Activated CD4-positive, alpha-beta memory T cell treated with anti-CD3 and anti-CD28 coated beads for 36 hours (primary cell): ENCODE data around the gene ZAP70. TPM values are rescaled to one million over a fixed set of nuclear protein-coding genes. Genes with fewer than 3 reads are reported as not detected.
A peak's percentile ranks its signal among the peaks of the same experiment; 100 is the strongest.
"Not testable (repeated sequence)": the region's sequence is repeated elsewhere in the genome, so short reads cannot be mapped to it uniquely, and the experiment has no call there.

Experiments used
- CTCF ChIA-PET: fragments of 350-600 bp; sonication (Branson Sonifier 250); formaldehyde crosslinking; loops from one replicate; lab custom pipeline; 2021; ENCODE audit warnings: antibody characterized with exemption, inconsistent platforms; lab: Charles Lee
- POLR2A ChIA-PET: fragments of 350-600 bp; sonication (Branson Sonifier 250); formaldehyde crosslinking; loops from one replicate; lab custom pipeline; 2021; ENCODE audit warnings: antibody characterized with exemption; lab: Charles Lee
- DNase-seq: peaks from one replicate; pipeline ENCODE4 v3.0.0-alpha.2; 2020
- H3K27ac Mint-ChIP-seq: one replicate; pipeline ENCODE4 v1.8.0; 2021; ENCODE audit warnings: mixed read lengths
- H3K27me3 Mint-ChIP-seq: one replicate; pipeline ENCODE4 v1.8.0; 2021; ENCODE audit warnings: mixed read lengths
- H3K36me3 Mint-ChIP-seq: one replicate; pipeline ENCODE4 v1.8.0; 2021; ENCODE audit warnings: mixed read lengths
- H3K4me1 Mint-ChIP-seq: one replicate; pipeline ENCODE4 v1.8.0; 2021; ENCODE audit warnings: low read depth, mixed read lengths
- H3K4me3 Mint-ChIP-seq: one replicate; pipeline ENCODE4 v1.8.0; 2021; ENCODE audit warnings: mild to moderate bottlenecking, mixed read lengths
- H3K9me3 Mint-ChIP-seq: one replicate; pipeline ENCODE4 v1.8.0; 2021; ENCODE audit warnings: mixed read lengths
- intact Hi-C: fragments of 100-400 bp; cut with micrococcal nuclease; formaldehyde crosslinking; loops from one replicate; pipeline ENCODE4 v1.15.1; 2023
- total RNA-seq, 2 experiments: library from RNA; stranded (reverse); gene quantifications; one replicate each; pipeline ENCODE4 v1.2.3, GENCODE V29; 2021

ZAP70 gene
- 100 to 1,000 TPM; 160 to 166 TPM for total RNA-seq

GRCh38 chr2:97713296-97714083 is at the start of gene ZAP70:
Gene ZAP70 (plus strand): TSS chr2:97713576. CDS start chr2:97724037, 10,461 bp downstream.
- ChIA-PET POLR2A (interaction anchor here (0.7 to 4.1 kb wide), 7 partner anchors 14 to 300 kb away, joined by 3 to 34 read pairs (median 12); partner anchors contain the start of genes ACTR1B and COX5B), CTCF (interaction anchor here (1.1 to 9.6 kb wide), 9 partner anchors 9 to 123 kb away, joined by 3 to 134 read pairs (median 9); partner anchors contain the start of genes ACTR1B and COX5B)
- H3K4me1 Mint-ChIP-seq: peaks cover 66% of the 10 kb centered on the region
- H3K9me3 Mint-ChIP-seq: no peaks in the 10 kb centered on the region
- intact Hi-C loops: loop anchor here (1.0 to 10.0 kb wide), 4 partner anchors 13 to 281 kb away; partner anchors contain the start of genes ACTR1B and TMEM131
- peak; percentile 78 for DNase-seq
- no peaks in the 10 kb centered on the region for H3K27me3 Mint-ChIP-seq
- H3K4me3 Mint-ChIP-seq: peak within 1 kb of the TSS; percentile 92
- peaks cover 38% of the 10 kb centered on the region for H3K36me3 Mint-ChIP-seq
- peak within 1 kb of the TSS; percentile 95 for H3K27ac Mint-ChIP-seq

GRCh38 chr2:97663626-97663961 is 49.8 kb upstream of the ZAP70 start:
- no peaks in the 10 kb centered on the region for H3K9me3 Mint-ChIP-seq
- H3K4me3 Mint-ChIP-seq: peak overlapping the region; percentile 79
- H3K27me3 Mint-ChIP-seq: no peaks in the 10 kb centered on the region
- ChIA-PET POLR2A (interaction anchor here (0.5 to 6.4 kb wide), 14 partner anchors 9 to 80 kb away, joined by 3 to 191 read pairs (median 7); partner anchors contain the start of genes ANKRD36B, COX5B and ZAP70), CTCF (interaction anchor here (0.6 to 8.1 kb wide), 19 partner anchors 9 to 85 kb away, joined by 3 to 114 read pairs (median 6); partner anchors contain the start of genes ANKRD36B, COX5B and ZAP70)
- no peak for DNase-seq
- peaks cover 11% of the 10 kb centered on the region for H3K36me3 Mint-ChIP-seq
- intact Hi-C loops: loop anchor here (5.0 kb wide), 2 partner anchors 84 to 794 kb away; no protein-coding TSS in a partner anchor
- H3K4me1 Mint-ChIP-seq: peaks cover 27% of the 10 kb centered on the region
- H3K27ac Mint-ChIP-seq: peak overlapping the region; percentile 93

- POLR2A ChIA-PET: interaction anchor here (0.5 to 6.4 kb wide), 14 partner anchors 9 to 110 kb away, joined by 3 to 191 read pairs (median 4); partner anchors contain the start of genes ANKRD36B, COX5B and ZAP70
- DNase-seq: peak; percentile 99
- CTCF ChIA-PET: interaction anchor here (0.8 to 8.1 kb wide), 17 partner anchors 9 to 84 kb away, joined by 3 to 114 read pairs (median 5); partner anchors contain the start of genes COX5B and ZAP70
- peaks cover 10% of the 10 kb centered on the region for H3K36me3 Mint-ChIP-seq
- H3K9me3 Mint-ChIP-seq: no peaks in the 10 kb centered on the region
- intact Hi-C loops: loop anchor here (1.0 to 5.0 kb wide), 9 partner anchors 9 to 793 kb away; partner anchors contain the start of genes TMEM131 and ZAP70
- peak within 1 kb of the TSS; percentile 91 for H3K4me3 Mint-ChIP-seq
- H3K27ac Mint-ChIP-seq: peak within 1 kb of the TSS; percentile 95
- peaks cover 27% of the 10 kb centered on the region for H3K4me1 Mint-ChIP-seq
- no peaks in the 10 kb centered on the region for H3K27me3 Mint-ChIP-seq
These were observed 49.3 kb upstream of the ZAP70 start, which contains the start of gene ACTR1B for GRCh38 chr2:97663962-97664635. Gene ACTR1B (minus strand): TSS chr2:97664044. CDS start chr2:97663890, 154 bp downstream.

- Mint-ChIP-seq H3K9me3 (no peaks in the 10 kb centered on the region), H3K36me3 (peaks cover 10% of the 10 kb centered on the region), H3K27me3 (no peaks in the 10 kb centered on the region), H3K4me1 (peaks cover 27% of the 10 kb centered on the region), H3K4me3 (peak overlapping the region; percentile 91), H3K27ac (peak overlapping the region; percentile 95)
- ChIA-PET CTCF (interaction anchor here (0.9 to 8.1 kb wide), 16 partner anchors 9 to 84 kb away, joined by 3 to 114 read pairs (median 6); partner anchors contain the start of genes COX5B and ZAP70), POLR2A (interaction anchor here (0.5 to 6.4 kb wide), 12 partner anchors 8 to 109 kb away, joined by 3 to 191 read pairs (median 4); partner anchors contain the start of genes ANKRD36B, COX5B and ZAP70)
- DNase-seq: no peak
- intact Hi-C loops: loop anchor here (1.0 to 5.0 kb wide), 9 partner anchors 9 to 793 kb away; partner anchors contain the start of genes TMEM131 and ZAP70
These were observed 48.8 kb upstream of the ZAP70 start for GRCh38 chr2:97664636-97664970.

GRCh38 chr2:97669448-97669847 is 43.9 kb upstream of the ZAP70 start, which contains the start of gene C2orf92:
Gene C2orf92 (plus strand): TSS chr2:97669713. CDS start chr2:97669789, 76 bp downstream.
- POLR2A ChIA-PET: interaction anchor here (1.0 kb wide), 1 partner anchor 24 kb away, joined by 4 read pairs; the partner anchor contains the start of gene COX5B
- Mint-ChIP-seq H3K27me3 (no peaks in the 10 kb centered on the region), H3K9me3 (no peaks in the 10 kb centered on the region), H3K4me3 (no peak within 1 kb of the TSS), H3K4me1 (peaks cover 20% of the 10 kb centered on the region), H3K27ac (no peak within 1 kb of the TSS), H3K36me3 (no peaks in the 10 kb centered on the region)
- CTCF ChIA-PET: interaction anchor here (0.9 to 2.0 kb wide), 3 partner anchors 30 to 79 kb away, joined by 3 to 7 read pairs (median 4); no protein-coding TSS in a partner anchor
- DNase-seq: no peak
- intact Hi-C loops: no loop called here

- Mint-ChIP-seq H3K27ac (no peak overlapping the region), H3K4me3 (no peak overlapping the region), H3K4me1 (peaks cover 15% of the 10 kb centered on the region), H3K27me3 (no peaks in the 10 kb centered on the region), H3K9me3 (no peaks in the 10 kb centered on the region), H3K36me3 (no peaks in the 10 kb centered on the region)
- CTCF ChIA-PET: interaction anchor here (0.9 to 2.0 kb wide), 3 partner anchors 29 to 79 kb away, joined by 3 to 7 read pairs (median 4); no protein-coding TSS in a partner anchor
- intact Hi-C loops: no loop called here
- POLR2A ChIA-PET: interaction anchor here (1.0 kb wide), 1 partner anchor 25 kb away, joined by 4 read pairs; the partner anchor contains the start of gene COX5B
- DNase-seq: no peak
These were observed 42.9 kb upstream of the ZAP70 start for GRCh38 chr2:97670471-97670870.

- Mint-ChIP-seq H3K36me3 (no peaks in the 10 kb centered on the region), H3K27ac (no peak overlapping the region), H3K9me3 (no peaks in the 10 kb centered on the region), H3K4me1 (peaks cover 16% of the 10 kb centered on the region), H3K27me3 (no peaks in the 10 kb centered on the region), H3K4me3 (no peak overlapping the region)
- intact Hi-C loops: no loop called here
- DNase-seq: no peak
- ChIA-PET POLR2A (no interaction called here), CTCF (no interaction called here)
These were observed 41.9 kb upstream of the ZAP70 start for GRCh38 chr2:97671526-97671925.

- H3K27ac Mint-ChIP-seq: peak overlapping the region; percentile 68
- not testable (repeated sequence) for DNase-seq, H3K27me3 Mint-ChIP-seq, H3K9me3 Mint-ChIP-seq, H3K4me3 Mint-ChIP-seq, H3K36me3 Mint-ChIP-seq
- intact Hi-C loops: loop anchor here (1.0 kb wide), 1 partner anchor 8 kb away; the partner anchor contains the start of gene ACTR1B
- POLR2A ChIA-PET: interaction anchor here (1.2 to 1.7 kb wide), 2 partner anchors 9 to 10 kb away, joined by 10 read pairs; partner anchors contain the start of gene ACTR1B
- CTCF ChIA-PET: interaction anchor here (0.8 to 2.0 kb wide), 2 partner anchors 8 to 27 kb away, joined by 3 to 10 read pairs; partner anchors contain the start of gene ACTR1B
- H3K4me1 Mint-ChIP-seq: peaks cover 23% of the 10 kb centered on the region
These were observed 40.7 kb upstream of the ZAP70 start for GRCh38 chr2:97672606-97673140.

- POLR2A ChIA-PET: interaction anchor here (1.2 to 1.7 kb wide), 2 partner anchors 9 to 11 kb away, joined by 10 read pairs; partner anchors contain the start of gene ACTR1B
- Mint-ChIP-seq H3K27ac (peak overlapping the region; percentile 68), H3K9me3 (no peaks in the 10 kb centered on the region), H3K4me3 (no peak overlapping the region), H3K4me1 (peaks cover 27% of the 10 kb centered on the region), H3K36me3 (no peaks in the 10 kb centered on the region), H3K27me3 (no peaks in the 10 kb centered on the region)
- peak; percentile 64 for DNase-seq
- intact Hi-C loops: loop anchor here (1.0 kb wide), 1 partner anchor 9 kb away; the partner anchor contains the start of gene ACTR1B
- CTCF ChIA-PET: interaction anchor here (0.8 to 2.0 kb wide), 2 partner anchors 9 to 27 kb away, joined by 3 to 10 read pairs; partner anchors contain the start of gene ACTR1B
These were observed 40.0 kb upstream of the ZAP70 start for GRCh38 chr2:97673182-97673914.

- Mint-ChIP-seq H3K27ac (peak overlapping the region; percentile 68), H3K36me3 (no peaks in the 10 kb centered on the region), H3K4me1 (peaks cover 28% of the 10 kb centered on the region), H3K9me3 (no peaks in the 10 kb centered on the region), H3K4me3 (no peak overlapping the region), H3K27me3 (no peaks in the 10 kb centered on the region)
- CTCF ChIA-PET: interaction anchor here (2.0 kb wide), 1 partner anchor 10 kb away, joined by 10 read pairs; the partner anchor contains the start of gene ACTR1B
- peak; percentile 74 for DNase-seq
- POLR2A ChIA-PET: interaction anchor here (1.7 kb wide), 1 partner anchor 11 kb away, joined by 10 read pairs; no protein-coding TSS in a partner anchor
- intact Hi-C loops: loop anchor here (1.0 to 2.0 kb wide), 2 partner anchors 10 to 15 kb away; partner anchors contain the start of gene ACTR1B
These were observed 39.5 kb upstream of the ZAP70 start for GRCh38 chr2:97673915-97674283.
